ENCODE measurements around the gene NR4A1. TPM values are rescaled to one million over a fixed set of nuclear protein-coding genes. Genes with fewer than 3 reads are reported as not detected.

Gene NR4A1
- total RNA-seq, 1 donor from 2014 or later = 2.3 TPM

GRCh38 chr12:52033446-52034140 is 17.6 kb upstream of the NR4A1 start:
- FAIRE-seq = no peak
- H3K27me3 Mint-ChIP-seq (ENCODE audit: low read depth, unreplicated experiment) = peaks cover 28% of the 10 kb centered on the region

GRCh38 chr12:52035190-52035589 is 16.1 kb upstream of the NR4A1 start:
- H3K4me3 Mint-ChIP-seq (ENCODE audit: unreplicated experiment) = no peak overlapping the region
- TF ChIP-seq EZH2 (IDR thresholded peaks at IDR 0.05; ENCODE audit: insufficient read depth, low read length) (no peak), CTCF (IDR thresholded peaks at IDR 0.05; ENCODE audit: insufficient read depth, low read depth, low read length) (no peak)
- H3K27ac Mint-ChIP-seq (ENCODE audit: unreplicated experiment) = no peak overlapping the region
- Histone ChIP-seq H2AFZ (ENCODE audit: low read depth, low read length) (no peak overlapping the region), H3K27ac (ENCODE audit: low read depth, low read length) (no peak overlapping the region), H3K4me2 (ENCODE audit: low read length) (no peak overlapping the region), H4K20me1 (ENCODE audit: insufficient read depth, low read length) (peaks cover 16% of the 10 kb centered on the region), H3K9me3 (ENCODE audit: insufficient read depth, low read depth, low read length) (no peaks in the 10 kb centered on the region), H3K4me3 (ENCODE audit: insufficient read depth, low read depth, low read length) (no peak overlapping the region), H3K79me2 (ENCODE audit: insufficient read depth, low read length) (no peaks in the 10 kb centered on the region), H3K9ac (ENCODE audit: low read length) (no peak overlapping the region), H3K4me1 (ENCODE audit: insufficient read depth, low read length) (peaks cover 18% of the 10 kb centered on the region), H3K36me3 (ENCODE audit: insufficient read depth, low read length) (no peaks in the 10 kb centered on the region), H3K27me3 (ENCODE audit: insufficient read depth, low read length) (no peaks in the 10 kb centered on the region)
- no peaks in the 10 kb centered on the region for H3K9me3 Mint-ChIP-seq (ENCODE audit: unreplicated experiment)
- peaks cover 29% of the 10 kb centered on the region for H3K27me3 Mint-ChIP-seq (ENCODE audit: low read depth, unreplicated experiment)
- H3K4me1 Mint-ChIP-seq (ENCODE audit: low read depth, unreplicated experiment) = peaks cover 6% of the 10 kb centered on the region
- no peaks in the 10 kb centered on the region for H3K36me3 Mint-ChIP-seq (ENCODE audit: low read depth, unreplicated experiment)
- no peak for DNase-seq (ENCODE audit: low read depth)
- FAIRE-seq = no peak

More at GRCh38 chr12:52033446-52034140, 17.6 kb upstream of the NR4A1 start:
- H3K4me1 ChIP-seq (ENCODE audit: insufficient read depth, low read length) = peaks cover 18% of the 10 kb centered on the region
- peak overlapping the region; percentile 89 for H3K27ac ChIP-seq (ENCODE audit: low read depth, low read length)
- H3K9me3 Mint-ChIP-seq (ENCODE audit: unreplicated experiment) = no peaks in the 10 kb centered on the region
- H4K20me1 ChIP-seq (ENCODE audit: insufficient read depth, low read length) = peaks cover under 1% of the 10 kb centered on the region
- TF ChIP-seq EZH2 (IDR thresholded peaks at IDR 0.05; ENCODE audit: insufficient read depth, low read length) (no peak), CTCF (IDR thresholded peaks at IDR 0.05; ENCODE audit: insufficient read depth, low read depth, low read length) (no peak)
- H3K4me3 Mint-ChIP-seq (ENCODE audit: unreplicated experiment) = peak overlapping the region; percentile 70
- H3K9me3 ChIP-seq (ENCODE audit: insufficient read depth, low read depth, low read length) = no peaks in the 10 kb centered on the region
- no peaks in the 10 kb centered on the region for H3K36me3 Mint-ChIP-seq (ENCODE audit: low read depth, unreplicated experiment)
- peak overlapping the region; percentile 78 for H2AFZ ChIP-seq (ENCODE audit: low read depth, low read length)
- H3K4me3 ChIP-seq (ENCODE audit: insufficient read depth, low read depth, low read length) = peak overlapping the region; percentile 49
- peak overlapping the region; percentile 91 for H3K4me2 ChIP-seq (ENCODE audit: low read length)
- no peaks in the 10 kb centered on the region for H3K79me2 ChIP-seq (ENCODE audit: insufficient read depth, low read length)
- peak overlapping the region; percentile 87 for H3K27ac Mint-ChIP-seq (ENCODE audit: unreplicated experiment)
- DNase-seq (ENCODE audit: low read depth) = no peak
- H3K4me1 Mint-ChIP-seq (ENCODE audit: low read depth, unreplicated experiment) = peaks cover 9% of the 10 kb centered on the region
- no peaks in the 10 kb centered on the region for H3K36me3 ChIP-seq (ENCODE audit: insufficient read depth, low read length)
- H3K9ac ChIP-seq (ENCODE audit: low read length) = peak overlapping the region; percentile 90
- H3K27me3 ChIP-seq (ENCODE audit: insufficient read depth, low read length) = no peaks in the 10 kb centered on the region

GRCh38 chr12:52035926-52036325 is 15.3 kb upstream of the NR4A1 start:
- Histone ChIP-seq H3K79me2 (ENCODE audit: insufficient read depth, low read length) (no peaks in the 10 kb centered on the region), H3K36me3 (ENCODE audit: insufficient read depth, low read length) (no peaks in the 10 kb centered on the region), H2AFZ (ENCODE audit: low read depth, low read length) (no peak overlapping the region), H3K4me1 (ENCODE audit: insufficient read depth, low read length) (peaks cover 18% of the 10 kb centered on the region), H3K27ac (ENCODE audit: low read depth, low read length) (no peak overlapping the region), H3K4me2 (ENCODE audit: low read length) (no peak overlapping the region), H3K4me3 (ENCODE audit: insufficient read depth, low read depth, low read length) (no peak overlapping the region), H3K27me3 (ENCODE audit: insufficient read depth, low read length) (no peaks in the 10 kb centered on the region), H3K9me3 (ENCODE audit: insufficient read depth, low read depth, low read length) (no peaks in the 10 kb centered on the region), H4K20me1 (ENCODE audit: insufficient read depth, low read length) (peaks cover 23% of the 10 kb centered on the region), H3K9ac (ENCODE audit: low read length) (peak overlapping the region; percentile 81)
- TF ChIP-seq EZH2 (IDR thresholded peaks at IDR 0.05; ENCODE audit: insufficient read depth, low read length) (no peak), CTCF (IDR thresholded peaks at IDR 0.05; ENCODE audit: insufficient read depth, low read depth, low read length) (no peak)
- H3K36me3 Mint-ChIP-seq (ENCODE audit: low read depth, unreplicated experiment) = no peaks in the 10 kb centered on the region
- DNase-seq (ENCODE audit: low read depth) (no peak), FAIRE-seq (no peak)
- H3K4me1 Mint-ChIP-seq (ENCODE audit: low read depth, unreplicated experiment) = peaks cover 6% of the 10 kb centered on the region
- peaks cover 30% of the 10 kb centered on the region for H3K27me3 Mint-ChIP-seq (ENCODE audit: low read depth, unreplicated experiment)
- peak overlapping the region; percentile 62 for H3K4me3 Mint-ChIP-seq (ENCODE audit: unreplicated experiment)
- H3K9me3 Mint-ChIP-seq (ENCODE audit: unreplicated experiment) = no peaks in the 10 kb centered on the region
- peak overlapping the region; percentile 50 for H3K27ac Mint-ChIP-seq (ENCODE audit: unreplicated experiment)

Measured in astrocyte (in vitro differentiated cells and primary cell).